Ascending aorta (tissue), 2 donors: ENCODE measurements around the gene CARM1. TPM values are rescaled to one million over a fixed set of nuclear protein-coding genes. Genes with fewer than 3 reads are reported as not detected.

Experiments used
- DNase-seq, 2 donors: peaks; one replicate each; pipeline ENCODE4 v3.0.0-alpha.2; 2019; ENCODE audit warnings: low spot score in 2 of 2
- H3K27ac ChIP-seq, 2 donors: fragments of 200-600 bp; sonication (generic); one replicate each; pipeline ENCODE4 v1.5.1; 2016 to 2017; ENCODE audit warnings: mild to moderate bottlenecking in 1 of 2
- H3K27me3 ChIP-seq: fragments of 200-600 bp; sonication (generic); one replicate; pipeline ENCODE4 v1.5.1; 2017
- H3K36me3 ChIP-seq, 2 donors: fragments of 200-600 bp; sonication (generic); one replicate each; pipeline ENCODE4 v1.5.1; 2016
- H3K4me1 ChIP-seq, 2 donors: fragments of 200-600 bp; sonication (generic); one replicate each; pipeline ENCODE4 v1.5.1; 2016 to 2017; ENCODE audit warnings: mild to moderate bottlenecking in 1 of 2
- H3K4me3 ChIP-seq, 2 donors: fragments of 200-600 bp; sonication (generic); one replicate each; pipeline ENCODE4 v1.5.1; 2016 to 2017; ENCODE audit warnings: mild to moderate bottlenecking in 1 of 2
- H3K9me3 ChIP-seq, 2 donors: fragments of 200-600 bp; sonication (generic); one replicate each; pipeline ENCODE4 v1.5.1; 2016
- intact Hi-C: fragments of 100-400 bp; cut with DNase I; formaldehyde crosslinking; loops from one replicate; pipeline ENCODE4 v1.15.1; 2023
- total RNA-seq: library from RNA; depleted of rRNA; stranded (reverse); fragments of >200 nt; gene quantifications from one replicate; pipeline ENCODE4 v1.1.0, GENCODE V29; 2016
- TF ChIP-seq, protein P1 (sequence below), 3 experiments: fragments of 200-600 bp in 2 of 3; fragments of 450-650 bp in 1 of 3; sonication (generic) in 2 of 3; IDR thresholded peaks; one replicate each; pipeline ENCODE4 v1.5.1; 2016 to 2019; ENCODE audit warnings: antibody characterized with exemption in 3 of 3, mild to moderate bottlenecking in 1 of 3, moderate library complexity in 1 of 3

CARM1 gene
- total RNA-seq, 1 donor from 2014 or later, result 22.9 TPM

DNA sequence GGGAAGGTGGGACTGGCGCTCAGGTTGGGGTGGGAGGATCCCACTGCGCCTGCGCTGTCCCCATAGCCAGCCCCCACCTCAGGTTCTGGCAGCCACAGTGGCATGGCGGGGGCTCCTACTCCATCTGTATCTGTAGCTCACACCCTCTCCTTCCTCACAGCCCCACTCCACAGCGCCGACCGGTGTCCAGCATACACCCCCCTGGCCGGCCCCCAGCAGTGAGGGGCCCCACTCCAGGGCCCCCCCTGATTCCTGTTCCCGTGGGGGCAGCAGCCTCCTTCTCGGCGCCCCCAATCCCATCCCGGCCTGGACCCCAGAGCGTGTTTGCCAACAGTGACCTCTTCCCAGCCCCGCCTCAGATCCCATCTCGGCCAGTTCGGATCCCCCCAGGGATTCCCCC is 41.4 kb upstream of the CARM1 start:
- Histone ChIP-seq H3K4me1 (no peaks in the 10 kb centered on the region), H3K4me3 (no peak overlapping the region), H3K9me3 (no peaks in the 10 kb centered on the region), H3K27ac (no peak overlapping the region), H3K36me3 (peaks cover 61 to 84% of the 10 kb centered on the region in 2 donors), H3K27me3 (no peaks in the 10 kb centered on the region)
- TF ChIP-seq, protein P1, sequence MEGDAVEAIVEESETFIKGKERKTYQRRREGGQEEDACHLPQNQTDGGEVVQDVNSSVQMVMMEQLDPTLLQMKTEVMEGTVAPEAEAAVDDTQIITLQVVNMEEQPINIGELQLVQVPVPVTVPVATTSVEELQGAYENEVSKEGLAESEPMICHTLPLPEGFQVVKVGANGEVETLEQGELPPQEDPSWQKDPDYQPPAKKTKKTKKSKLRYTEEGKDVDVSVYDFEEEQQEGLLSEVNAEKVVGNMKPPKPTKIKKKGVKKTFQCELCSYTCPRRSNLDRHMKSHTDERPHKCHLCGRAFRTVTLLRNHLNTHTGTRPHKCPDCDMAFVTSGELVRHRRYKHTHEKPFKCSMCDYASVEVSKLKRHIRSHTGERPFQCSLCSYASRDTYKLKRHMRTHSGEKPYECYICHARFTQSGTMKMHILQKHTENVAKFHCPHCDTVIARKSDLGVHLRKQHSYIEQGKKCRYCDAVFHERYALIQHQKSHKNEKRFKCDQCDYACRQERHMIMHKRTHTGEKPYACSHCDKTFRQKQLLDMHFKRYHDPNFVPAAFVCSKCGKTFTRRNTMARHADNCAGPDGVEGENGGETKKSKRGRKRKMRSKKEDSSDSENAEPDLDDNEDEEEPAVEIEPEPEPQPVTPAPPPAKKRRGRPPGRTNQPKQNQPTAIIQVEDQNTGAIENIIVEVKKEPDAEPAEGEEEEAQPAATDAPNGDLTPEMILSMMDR (IDR thresholded peaks at IDR 0.05), result no peak
- intact Hi-C loops, result no loop called here
- DNase-seq, result no peak

DNA sequence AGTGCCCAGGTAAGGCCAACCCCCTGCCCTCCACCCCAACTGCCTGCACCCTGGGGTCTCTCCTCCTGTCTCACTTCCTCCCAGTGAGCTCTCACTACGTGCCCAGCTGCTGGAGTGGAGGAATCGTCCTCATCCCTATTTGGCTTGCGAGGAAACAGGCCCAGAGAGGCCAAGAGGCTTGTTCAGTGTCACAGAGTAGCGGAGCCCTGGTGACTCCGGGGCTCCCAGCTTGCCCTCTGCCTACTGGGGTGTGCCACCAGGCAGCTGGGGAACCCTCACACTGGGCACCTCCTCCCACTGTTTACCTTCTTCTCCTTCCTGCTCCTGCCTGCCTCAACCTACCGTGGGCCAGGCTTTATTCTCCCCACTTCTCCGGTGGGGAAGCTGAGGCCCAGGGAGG is 41.0 kb upstream of the CARM1 start:
- no peak for DNase-seq
- H3K4me3 ChIP-seq, result no peak overlapping the region
- H3K36me3 ChIP-seq, result peaks cover 57 to 80% of the 10 kb centered on the region in 2 donors
- peaks cover 0 to 3% of the 10 kb centered on the region in 2 donors for H3K4me1 ChIP-seq
- H3K9me3 ChIP-seq, result no peaks in the 10 kb centered on the region
- H3K27me3 ChIP-seq, result no peaks in the 10 kb centered on the region
- no peak overlapping the region for H3K27ac ChIP-seq
- intact Hi-C loops, result no loop called here
- TF ChIP-seq, protein P1 (IDR thresholded peaks at IDR 0.05), result no peak

GRCh38 chr19:10830931-10831779 is 40.2 kb upstream of the CARM1 start:
- no peak overlapping the region for H3K4me3 ChIP-seq
- H3K9me3 ChIP-seq, result no peaks in the 10 kb centered on the region
- peaks cover 0 to 3% of the 10 kb centered on the region in 2 donors for H3K4me1 ChIP-seq
- DNase-seq, result no peak
- H3K27me3 ChIP-seq, result no peaks in the 10 kb centered on the region
- intact Hi-C loops, result no loop called here
- peaks cover 49 to 72% of the 10 kb centered on the region in 2 donors for H3K36me3 ChIP-seq
- TF ChIP-seq, protein P1 (IDR thresholded peaks at IDR 0.05), result no peak
- no peak overlapping the region for H3K27ac ChIP-seq

DNA sequence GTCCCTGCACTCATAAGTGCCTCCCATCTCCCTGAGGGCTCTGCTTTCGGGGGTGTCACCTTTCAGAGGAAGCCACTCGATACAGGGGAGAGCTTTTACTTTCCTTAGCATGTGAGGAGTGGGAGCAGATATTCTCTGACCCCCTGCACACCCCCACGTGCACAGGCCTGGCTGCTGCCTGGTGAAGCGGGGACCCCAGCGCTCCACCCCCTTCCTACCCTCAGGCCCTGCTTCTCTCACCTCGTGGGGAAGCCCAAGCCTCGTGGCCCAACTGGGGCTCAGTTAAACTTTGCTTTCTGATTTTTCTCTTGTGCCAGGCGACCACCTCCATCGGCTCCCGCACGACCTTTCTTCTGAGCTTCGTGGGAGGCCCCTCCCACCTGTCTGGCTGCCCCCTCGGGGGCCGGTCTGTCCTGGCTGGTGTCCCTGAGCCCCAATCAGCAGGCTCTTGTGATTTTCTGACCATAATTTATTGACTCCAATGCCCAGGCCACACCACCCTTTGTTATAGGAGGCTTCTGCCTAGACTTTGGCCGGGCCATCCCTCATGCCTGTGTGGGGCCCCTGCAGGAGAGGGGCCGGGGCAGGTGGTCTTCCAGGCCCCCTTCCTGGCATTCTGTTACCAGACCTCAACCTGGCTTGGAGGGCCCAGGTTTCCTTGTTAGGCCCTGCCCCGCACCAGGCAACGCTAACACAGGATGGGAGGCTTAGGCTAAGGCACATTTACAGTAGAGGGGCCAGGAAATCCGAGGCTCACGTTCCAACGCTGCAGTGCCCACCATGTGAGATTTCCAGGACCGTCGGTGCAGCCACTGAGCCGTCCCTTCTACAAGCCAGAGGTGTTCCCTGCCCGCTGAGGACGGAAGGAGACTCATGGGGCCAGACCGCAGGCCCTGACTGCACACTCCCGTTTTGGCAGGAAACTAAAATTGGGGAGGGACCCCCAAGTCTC is 39.1 kb upstream of the CARM1 start:
- Histone ChIP-seq H3K27me3 (no peaks in the 10 kb centered on the region), H3K36me3 (peaks cover 38 to 61% of the 10 kb centered on the region in 2 donors)
- TF ChIP-seq, protein P1 (IDR thresholded peaks at IDR 0.05), result no peak

DNA sequence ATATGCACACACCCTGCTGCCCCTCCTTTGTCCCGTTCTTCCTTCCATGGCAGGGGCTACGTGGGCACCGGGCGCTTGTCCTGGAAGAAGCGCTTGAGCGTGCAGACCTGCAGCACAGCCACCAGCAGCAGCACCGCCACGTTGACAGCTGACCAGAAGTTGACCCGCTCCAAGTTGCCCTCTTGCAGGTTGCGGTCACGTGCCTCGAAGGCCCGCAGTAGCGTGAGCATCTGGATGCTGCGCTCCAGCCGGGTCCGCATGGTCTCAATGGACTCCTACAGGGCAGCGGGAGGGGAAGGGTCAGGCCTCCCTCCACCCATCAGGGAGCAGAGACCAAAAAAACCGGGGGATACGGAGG is 38.4 kb upstream of the CARM1 start:
- no peak for DNase-seq
- Histone ChIP-seq H3K27me3 (no peaks in the 10 kb centered on the region), H3K4me3 (no peak overlapping the region), H3K4me1 (peaks cover 0 to 7% of the 10 kb centered on the region in 2 donors), H3K9me3 (no peaks in the 10 kb centered on the region), H3K36me3 (peaks cover 34 to 54% of the 10 kb centered on the region in 2 donors), H3K27ac (no peak overlapping the region)
- intact Hi-C loops, result no loop called here
- TF ChIP-seq, protein P1 (IDR thresholded peaks at IDR 0.05), result no peak

More for the DNA sequence above, 39.1 kb upstream of the CARM1 start:
- Histone ChIP-seq H3K4me3 (no peak overlapping the region), H3K4me1 (peaks cover 0 to 7% of the 10 kb centered on the region in 2 donors), H3K9me3 (no peaks in the 10 kb centered on the region), H3K27ac (no peak overlapping the region)
- DNase-seq, result no peak
- intact Hi-C loops, result no loop called here
